Left ventricle myocardium inferior (tissue), 1 donor: ENCODE measurements around the gene REEP3. TPM values are rescaled to one million over a fixed set of nuclear protein-coding genes. Genes with fewer than 3 reads are reported as not detected.
A peak's percentile ranks its signal among the peaks of the same experiment; 100 is the strongest.

Experiments
- DNase-seq: peaks from one replicate; pipeline ENCODE4 v3.0.0-alpha.2; 2020
- H3K27ac ChIP-seq: fragments of 200-600 bp; replicated peaks from 2 replicates; pipeline ENCODE4 v1.8.0; 2021
- H3K27me3 ChIP-seq: fragments of 200-600 bp; 2 replicates; pipeline ENCODE4 v1.8.0; 2021; ENCODE audit warnings: low read depth
- H3K36me3 ChIP-seq: fragments of 200-600 bp; 2 replicates; pipeline ENCODE4 v1.8.0; 2021
- H3K4me1 ChIP-seq: fragments of 200-600 bp; 2 replicates; pipeline ENCODE4 v1.8.0; 2021
- H3K4me3 ChIP-seq: fragments of 200-600 bp; 2 replicates; pipeline ENCODE4 v1.8.0; 2021; ENCODE audit warnings: mild to moderate bottlenecking, moderate library complexity
- H3K9me3 ChIP-seq: fragments of 200-600 bp; replicated peaks from 2 replicates; pipeline ENCODE4 v1.8.0; 2021
- CTCF ChIP-seq: fragments of 200-600 bp; IDR thresholded peaks from 2 replicates; pipeline ENCODE4 v1.8.0; 2021; ENCODE audit warnings: antibody characterized with exemption, mild to moderate bottlenecking, borderline replicate concordance
- intact Hi-C: fragments of 100-400 bp; cut with micrococcal nuclease; formaldehyde crosslinking; loops from one replicate; pipeline ENCODE4 v1.11.0; 2022
- total RNA-seq: library from RNA; stranded (reverse); fragmentation: NEBNext Ultra II Directional; extraction: Animal tissue kit (Norgen Biotek cat#: 25700); gene quantifications from one replicate; pipeline ENCODE4 v1.2.1, GENCODE V29; 2021
- donor health status: DM: no; HTN: yes; CAD: no; lungs with severe emphysema.

The REEP3 gene
- total RNA-seq, 1 donor from 2014 or later, result 18.2 TPM

DNA sequence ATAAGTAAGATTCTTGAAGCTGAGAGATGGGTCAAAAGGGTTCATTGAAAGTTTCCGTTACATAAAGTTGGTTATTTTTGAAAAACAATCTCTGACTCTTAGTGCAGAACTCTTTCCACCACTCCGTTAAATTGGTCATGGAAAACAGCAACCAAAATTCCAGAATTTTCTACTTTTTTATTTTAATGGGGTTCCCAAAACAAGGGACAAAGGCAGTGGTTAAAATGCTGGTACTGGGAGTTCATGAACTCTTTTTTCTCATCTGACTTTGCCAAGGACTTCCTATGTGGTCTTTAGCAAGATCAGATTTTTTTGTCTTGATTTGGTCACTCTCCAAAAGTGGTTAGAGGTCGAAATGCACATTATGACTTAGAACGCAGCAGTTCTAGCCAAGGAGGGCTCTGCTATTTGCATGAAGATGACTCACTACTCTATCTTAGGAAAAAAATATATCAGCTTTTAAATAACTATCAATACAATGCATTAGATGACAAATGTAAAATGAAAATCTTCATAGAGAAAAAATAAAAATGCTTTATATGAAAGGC, 145.7 kb downstream of the REEP3 start:
- H3K27me3 ChIP-seq, result no peaks in the 10 kb centered on the region
- TF ChIP-seq CTCF, result no peak
- no peaks in the 10 kb centered on the region for H3K9me3 ChIP-seq
- H3K4me1 ChIP-seq, result peaks cover 48% of the 10 kb centered on the region
- intact Hi-C loops, result no loop called here
- no peak overlapping the region for H3K4me3 ChIP-seq
- DNase-seq, result no peak
- peak overlapping the region; percentile 63 for H3K27ac ChIP-seq
- H3K36me3 ChIP-seq, result no peaks in the 10 kb centered on the region

GRCh38 chr10:63667596-63668480, 146.6 kb downstream of the REEP3 start:
- Histone ChIP-seq H3K27ac (peak overlapping the region; percentile 63), H3K36me3 (no peaks in the 10 kb centered on the region), H3K4me1 (peaks cover 57% of the 10 kb centered on the region), H3K4me3 (no peak overlapping the region), H3K9me3 (no peaks in the 10 kb centered on the region), H3K27me3 (no peaks in the 10 kb centered on the region)
- intact Hi-C loops, result no loop called here
- no peak for TF ChIP-seq CTCF
- DNase-seq, result no peak

DNA sequence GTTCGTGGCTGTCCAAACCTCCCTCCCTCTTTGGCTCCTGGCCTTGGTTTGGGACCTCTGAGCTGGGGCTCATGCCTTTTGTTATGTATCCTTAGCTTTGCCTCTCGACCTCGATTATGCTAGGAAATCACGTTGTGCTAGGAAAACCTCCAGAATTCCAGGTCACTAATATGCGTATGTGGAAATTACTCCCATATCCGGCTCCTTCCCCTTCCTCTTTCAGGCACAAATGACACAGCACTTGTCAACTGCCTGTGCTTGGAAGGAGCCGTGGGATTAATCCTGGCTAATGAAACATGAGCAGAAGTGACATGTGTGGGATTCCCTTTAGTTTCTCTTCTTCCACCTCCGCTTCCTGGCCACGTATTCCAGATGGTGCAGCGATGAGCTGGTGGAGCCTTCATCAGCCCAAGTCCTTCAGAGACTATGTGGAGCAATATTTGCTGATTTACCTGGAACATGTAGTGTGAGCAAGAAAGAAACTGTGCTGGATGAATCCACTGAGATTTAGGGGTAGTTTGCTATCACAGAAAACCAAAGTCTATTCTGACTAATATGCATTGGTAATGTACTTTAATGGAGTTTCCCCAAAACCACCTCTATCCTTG, 149.2 kb downstream of the REEP3 start:
- Histone ChIP-seq H3K36me3 (no peaks in the 10 kb centered on the region), H3K9me3 (no peaks in the 10 kb centered on the region), H3K27ac (peak overlapping the region; percentile 84), H3K4me3 (peak overlapping the region; percentile 18), H3K27me3 (no peaks in the 10 kb centered on the region), H3K4me1 (peaks cover 70% of the 10 kb centered on the region)
- DNase-seq, result no peak
- no peak for TF ChIP-seq CTCF
- intact Hi-C loops, result loop anchor here (5.0 kb wide), 1 partner anchor 37 kb away; no protein-coding TSS in a partner anchor

DNA sequence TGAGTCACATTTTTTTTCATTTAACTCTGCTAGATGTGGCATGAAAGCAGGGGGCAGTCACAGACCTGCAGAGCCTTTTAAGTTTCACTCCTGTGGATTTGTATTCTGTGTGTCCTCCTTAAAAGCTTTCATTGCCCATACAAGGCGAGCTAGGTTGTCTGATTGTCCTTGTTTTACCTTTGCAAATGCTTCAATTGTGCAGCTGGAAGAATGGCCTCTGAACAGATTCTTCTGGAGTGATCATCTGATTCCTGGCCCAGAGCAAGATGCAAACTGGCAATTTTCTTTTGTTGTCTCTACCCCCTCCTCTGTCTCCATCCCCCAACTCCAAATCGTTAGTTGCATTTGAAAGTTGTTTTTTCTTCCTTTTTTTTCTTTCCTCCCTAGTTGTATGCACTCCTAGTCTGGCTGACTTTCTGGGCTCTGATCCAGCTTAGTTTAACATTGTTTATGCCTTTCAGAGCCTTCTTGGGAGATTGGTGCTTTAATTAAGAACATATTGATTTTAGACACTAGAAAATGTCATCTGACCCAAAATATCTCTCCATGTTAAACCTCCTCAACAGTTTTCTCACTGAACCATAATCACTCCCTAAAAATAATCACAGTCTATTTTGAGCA, 150.2 kb downstream of the REEP3 start:
- H3K36me3 ChIP-seq, result no peaks in the 10 kb centered on the region
- TF ChIP-seq CTCF, result no peak
- no peak for DNase-seq
- H3K27me3 ChIP-seq, result no peaks in the 10 kb centered on the region
- H3K27ac ChIP-seq, result peak overlapping the region; percentile 84
- H3K9me3 ChIP-seq, result no peaks in the 10 kb centered on the region
- intact Hi-C loops, result loop anchor here (5.0 kb wide), 1 partner anchor 36 kb away; no protein-coding TSS in a partner anchor
- H3K4me3 ChIP-seq, result no peak overlapping the region
- H3K4me1 ChIP-seq, result peaks cover 68% of the 10 kb centered on the region

GRCh38 chr10:63672491-63672890, 151.3 kb downstream of the REEP3 start:
- Histone ChIP-seq H3K36me3 (no peaks in the 10 kb centered on the region), H3K4me1 (peaks cover 57% of the 10 kb centered on the region), H3K4me3 (no peak overlapping the region), H3K27ac (peak overlapping the region; percentile 84), H3K27me3 (no peaks in the 10 kb centered on the region), H3K9me3 (no peaks in the 10 kb centered on the region)
- intact Hi-C loops, result loop anchor here (5.0 kb wide), 1 partner anchor 35 kb away; no protein-coding TSS in a partner anchor
- no peak for TF ChIP-seq CTCF
- no peak for DNase-seq
